DOHH2 (cell line): ENCODE measurements around the gene CPNE1.

Source experiments
- H3F3A ChIP-seq: fragments of 200-600 bp; sonication (generic), shearing (Covaris generic); 2 replicates; pipeline ENCODE4 v1.6.0; 2016; ENCODE audit warnings: antibody characterized with exemption, mild to moderate bottlenecking; ENCODE audit not compliant: control insufficient read depth, insufficient read depth
- H3K27ac ChIP-seq: fragments of 200-600 bp; sonication (generic); 2 replicates; pipeline ENCODE4 v1.5.1; 2014; ENCODE audit warnings: low read depth, mild to moderate bottlenecking, low read length, moderate library complexity
- H3K27me3 ChIP-seq: fragments of 200-600 bp; sonication (generic); 2 replicates; pipeline ENCODE4 v1.6.1; 2014; ENCODE audit warnings: mild to moderate bottlenecking, low read length, mixed read lengths; ENCODE audit not compliant: control insufficient read depth
- H3K36me3 ChIP-seq: fragments of 200-600 bp; sonication (generic); 2 replicates; pipeline ENCODE4 v1.6.1; 2014; ENCODE audit warnings: mild to moderate bottlenecking, low read length, moderate library complexity, mixed read lengths; ENCODE audit not compliant: control insufficient read depth
- H3K4me1 ChIP-seq: fragments of 200-600 bp; sonication (generic); 2 replicates; pipeline ENCODE4 v1.6.1; 2014; ENCODE audit warnings: mild to moderate bottlenecking, low read length, mixed read lengths; ENCODE audit not compliant: control insufficient read depth
- H3K4me2 ChIP-seq: fragments of 200-600 bp; sonication (generic); 2 replicates; pipeline ENCODE4 v1.6.0; 2014; ENCODE audit warnings: mild to moderate bottlenecking, low read length, moderate library complexity
- H3K4me3 ChIP-seq: fragments of 200-600 bp; sonication (generic); 2 replicates; pipeline ENCODE4 v1.5.1; 2014; ENCODE audit warnings: mild to moderate bottlenecking, low read length, mixed read lengths
- H3K79me2 ChIP-seq: fragments of 200-600 bp; sonication (generic); 2 replicates; pipeline ENCODE4 v1.6.1; 2014; ENCODE audit warnings: mild to moderate bottlenecking, low read length, mixed read lengths; ENCODE audit not compliant: control insufficient read depth
- H3K9me2 ChIP-seq: fragments of 200-600 bp; sonication (generic); replicated peaks from 2 replicates; pipeline ENCODE4 v1.6.1; 2014; ENCODE audit warnings: mild to moderate bottlenecking, low read length, mixed read lengths; ENCODE audit not compliant: control insufficient read depth
- H3K9me3 ChIP-seq: fragments of 200-600 bp; sonication (generic); 2 replicates; pipeline ENCODE4 v1.6.1; 2014; ENCODE audit warnings: antibody characterized with exemption, low read length, mixed read lengths; ENCODE audit not compliant: control insufficient read depth, insufficient read depth
- H4K20me1 ChIP-seq: fragments of 200-600 bp; sonication (generic); 2 replicates; pipeline ENCODE4 v1.6.0; 2014; ENCODE audit warnings: low read depth, mild to moderate bottlenecking, antibody characterized with exemption, low read length, moderate library complexity; ENCODE audit not compliant: control insufficient read depth, insufficient read depth
- CTCF ChIP-seq: fragments of 200-600 bp; sonication (generic); IDR thresholded peaks from one replicate; pipeline ENCODE4 v1.5.1; 2014; ENCODE audit warnings: antibody characterized with exemption, mild to moderate bottlenecking, low read depth, low read length; ENCODE audit not compliant: poor library complexity, severe bottlenecking
- EZH2phosphoT487 ChIP-seq: fragments of 200-600 bp; sonication (generic); IDR thresholded peaks from 2 replicates; pipeline ENCODE4 v1.6.1; 2017; ENCODE audit warnings: borderline replicate concordance, mild to moderate bottlenecking, antibody characterized with exemption, low read length, moderate library complexity, mixed read lengths

CPNE1 gene

GRCh38 chr20:35651958-35652357, 12.7 kb downstream of the CPNE1 start:
- H3K9me3 ChIP-seq = no peaks in the 10 kb centered on the region
- H3K79me2 ChIP-seq = peaks cover 96% of the 10 kb centered on the region
- H3K36me3 ChIP-seq = peaks cover 86% of the 10 kb centered on the region

GRCh38 chr20:35650632-35651031, 14.1 kb downstream of the CPNE1 start:
- Histone ChIP-seq H3K9me2 (no peaks in the 10 kb centered on the region), H3K4me1 (no peaks in the 10 kb centered on the region), H3K27me3 (no peaks in the 10 kb centered on the region), H3K27ac (no peak overlapping the region), H3K4me3 (no peak overlapping the region), H3K79me2 (peaks cover 91% of the 10 kb centered on the region), H3F3A (peaks cover 20% of the 10 kb centered on the region), H4K20me1 (peaks cover 36% of the 10 kb centered on the region), H3K9me3 (no peaks in the 10 kb centered on the region), H3K4me2 (no peak overlapping the region), H3K36me3 (peaks cover 74% of the 10 kb centered on the region)
- TF ChIP-seq EZH2phosphoT487 (no peak), CTCF (no peak)

More at GRCh38 chr20:35651958-35652357, 12.7 kb downstream of the CPNE1 start:
- Histone ChIP-seq H3K27ac (no peak overlapping the region), H4K20me1 (peaks cover 38% of the 10 kb centered on the region), H3F3A (peaks cover 20% of the 10 kb centered on the region), H3K27me3 (no peaks in the 10 kb centered on the region), H3K4me1 (no peaks in the 10 kb centered on the region; the same call in 1 of the 2 replicates), H3K4me3 (no peak overlapping the region), H3K4me2 (no peak overlapping the region), H3K9me2 (no peaks in the 10 kb centered on the region)
- TF ChIP-seq EZH2phosphoT487 = no peak
- no peak for TF ChIP-seq CTCF

- H3F3A ChIP-seq = peaks cover 20% of the 10 kb centered on the region
- no peak overlapping the region for H3K4me2 ChIP-seq
- H3K4me3 ChIP-seq = no peak overlapping the region
- no peaks in the 10 kb centered on the region for H3K9me2 ChIP-seq
- TF ChIP-seq EZH2phosphoT487 (no peak), CTCF (no peak)
- H3K4me1 ChIP-seq = no peaks in the 10 kb centered on the region
- H3K27me3 ChIP-seq = no peaks in the 10 kb centered on the region
- H3K9me3 ChIP-seq = no peaks in the 10 kb centered on the region
- H4K20me1 ChIP-seq = peaks cover 25% of the 10 kb centered on the region
- H3K27ac ChIP-seq = no peak overlapping the region
- H3K36me3 ChIP-seq = peaks cover 57% of the 10 kb centered on the region
- peaks cover 91% of the 10 kb centered on the region for H3K79me2 ChIP-seq
Observed at GRCh38 chr20:35648836-35649235, 15.9 kb downstream of the CPNE1 start.
